Left kidney (tissue), 2 donors: Measurements from ENCODE around the gene MEX3A. TPM values are rescaled to one million over a fixed set of nuclear protein-coding genes. Genes with fewer than 3 reads are reported as not detected.

Experiments
- DNase-seq: peaks from one replicate; pipeline ENCODE4 v3.0.0-alpha.2; 2013
- polyA plus RNA-seq: library from polyadenylated mRNA; unstranded; fragments of 120-200 nt; gene quantifications from one replicate; pipeline ENCODE4 v1.2.1, GENCODE V29; 2013; ENCODE audit not compliant: insufficient read length

The MEX3A gene
- polyA plus RNA-seq, 1 donor, result 46.7 TPM

- peak; percentile 71 for DNase-seq
These were observed 22.0 kb upstream of the MEX3A start for GRCh38 chr1:156104065-156104810.

GRCh38 chr1:156103521-156103947 is 21.3 kb upstream of the MEX3A start:
- no peak for DNase-seq

GRCh38 chr1:156102633-156103511 is 20.6 kb upstream of the MEX3A start:
- DNase-seq, result no peak

GRCh38 chr1:156101880-156102279 is 19.6 kb upstream of the MEX3A start:
- DNase-seq, result no peak

GRCh38 chr1:156100205-156100995 is 18.1 kb upstream of the MEX3A start:
- no peak for DNase-seq

- no peak for DNase-seq
These were observed 17.0 kb upstream of the MEX3A start for GRCh38 chr1:156099282-156099681.

- no peak for DNase-seq
These were observed 16.5 kb upstream of the MEX3A start for GRCh38 chr1:156098784-156099183.

GRCh38 chr1:156097499-156098178 is 15.4 kb upstream of the MEX3A start:
- no peak for DNase-seq

GRCh38 chr1:156096640-156097391 is 14.6 kb upstream of the MEX3A start:
- no peak for DNase-seq

GRCh38 chr1:156095906-156096508 is 13.7 kb upstream of the MEX3A start:
- no peak for DNase-seq

- no peak for DNase-seq
These were observed 9.3 kb upstream of the MEX3A start for GRCh38 chr1:156091610-156092009.

GRCh38 chr1:156090840-156091188 is 8.5 kb upstream of the MEX3A start:
- DNase-seq, result peak; percentile 84

GRCh38 chr1:156090138-156090839 is 8.0 kb upstream of the MEX3A start:
- no peak for DNase-seq

- no peak for DNase-seq
These were observed 7.4 kb upstream of the MEX3A start for GRCh38 chr1:156089704-156090103.

- DNase-seq, result no peak
These were observed 4.0 kb upstream of the MEX3A start for GRCh38 chr1:156086256-156086662.

- no peak for DNase-seq
These were observed 1.8 kb upstream of the MEX3A start for GRCh38 chr1:156083800-156084790.

- DNase-seq, result no peak
These were observed 352 bp downstream of the MEX3A start for GRCh38 chr1:156081917-156082308.

GRCh38 chr1:156081180-156081916 is 917 bp downstream of the MEX3A start:
- DNase-seq, result no peak
